ENCODE results near the gene DCAF11. TPM values are rescaled to one million over a fixed set of nuclear protein-coding genes. Genes with fewer than 3 reads are reported as not detected.

The DCAF11 gene
- total and polyA plus RNA-seq, 2 of the 13 experiments (the other 11 are each of a cell fraction or from before 2014, with no cell fraction given): 150 to 257 TPM

GRCh38 chr14:24139272-24139934 is 24.8 kb downstream of the DCAF11 start (continued):
- TF ChIP-seq ZC3H4 (CRISPR knock-in tag; IDR thresholded peaks at IDR 0.05; ENCODE audit: borderline replicate concordance): peak; percentile 37; the same call in 1 of the 2 replicates
- TF ChIP-seq ZNF331 (CRISPR knock-in tag; IDR thresholded peaks at IDR 0.05): peak; percentile 75
- TF ChIP-seq ZNF687 (CRISPR knock-in tag; IDR thresholded peaks at IDR 0.05): peak; percentile 74
- TF ChIP-seq CBFB (CRISPR knock-in tag; IDR thresholded peaks at IDR 0.05): peak; percentile 45; the same call in 1 of the 2 replicates
- peak; percentile 30 for TF ChIP-seq HNRNPH1 (optimal IDR thresholded peaks at IDR 0.05; ENCODE audit: low read depth, low read length)
- peak; percentile 80 for TF ChIP-seq RBM22 (optimal IDR thresholded peaks at IDR 0.05; ENCODE audit: low read length)
- TF ChIP-seq CBX5 (CRISPR knock-in tag; IDR thresholded peaks at IDR 0.05; ENCODE audit: borderline replicate concordance): peak; percentile 82
- TF ChIP-seq NFKB2 (CRISPR knock-in tag; IDR thresholded peaks at IDR 0.05; ENCODE audit: borderline replicate concordance): peak; percentile 38; the same call in 1 of the 2 replicates
- peak; percentile 33; the same call in 1 of the 2 replicates for TF ChIP-seq RXRB (CRISPR knock-in tag; IDR thresholded peaks at IDR 0.05; ENCODE audit: borderline replicate concordance)
- TF ChIP-seq, protein P1, sequence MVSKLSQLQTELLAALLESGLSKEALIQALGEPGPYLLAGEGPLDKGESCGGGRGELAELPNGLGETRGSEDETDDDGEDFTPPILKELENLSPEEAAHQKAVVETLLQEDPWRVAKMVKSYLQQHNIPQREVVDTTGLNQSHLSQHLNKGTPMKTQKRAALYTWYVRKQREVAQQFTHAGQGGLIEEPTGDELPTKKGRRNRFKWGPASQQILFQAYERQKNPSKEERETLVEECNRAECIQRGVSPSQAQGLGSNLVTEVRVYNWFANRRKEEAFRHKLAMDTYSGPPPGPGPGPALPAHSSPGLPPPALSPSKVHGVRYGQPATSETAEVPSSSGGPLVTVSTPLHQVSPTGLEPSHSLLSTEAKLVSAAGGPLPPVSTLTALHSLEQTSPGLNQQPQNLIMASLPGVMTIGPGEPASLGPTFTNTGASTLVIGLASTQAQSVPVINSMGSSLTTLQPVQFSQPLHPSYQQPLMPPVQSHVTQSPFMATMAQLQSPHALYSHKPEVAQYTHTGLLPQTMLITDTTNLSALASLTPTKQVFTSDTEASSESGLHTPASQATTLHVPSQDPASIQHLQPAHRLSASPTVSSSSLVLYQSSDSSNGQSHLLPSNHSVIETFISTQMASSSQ (IDR thresholded peaks at IDR 0.05; ENCODE audit: low read depth): no peak
- TF ChIP-seq, protein P1 (CRISPR knock-in tag; IDR thresholded peaks at IDR 0.05; ENCODE audit: borderline replicate concordance): 0 out of 2 replicates have a peak, but pooled peaks have one; percentile 32
- TF ChIP-seq ZNF737 (CRISPR knock-in tag; IDR thresholded peaks at IDR 0.05; ENCODE audit: borderline replicate concordance): no peak
- 0 out of 2 replicates have a peak, but pooled peaks have one; percentile 44 for TF ChIP-seq ZNF839 (CRISPR knock-in tag; IDR thresholded peaks at IDR 0.05; ENCODE audit: borderline replicate concordance)
- no peak for TF ChIP-seq CCAR2 (optimal IDR thresholded peaks at IDR 0.05; ENCODE audit: low read depth, low read length)
